ENCODE data around the gene SYTL5.

SYTL5 gene

DNA sequence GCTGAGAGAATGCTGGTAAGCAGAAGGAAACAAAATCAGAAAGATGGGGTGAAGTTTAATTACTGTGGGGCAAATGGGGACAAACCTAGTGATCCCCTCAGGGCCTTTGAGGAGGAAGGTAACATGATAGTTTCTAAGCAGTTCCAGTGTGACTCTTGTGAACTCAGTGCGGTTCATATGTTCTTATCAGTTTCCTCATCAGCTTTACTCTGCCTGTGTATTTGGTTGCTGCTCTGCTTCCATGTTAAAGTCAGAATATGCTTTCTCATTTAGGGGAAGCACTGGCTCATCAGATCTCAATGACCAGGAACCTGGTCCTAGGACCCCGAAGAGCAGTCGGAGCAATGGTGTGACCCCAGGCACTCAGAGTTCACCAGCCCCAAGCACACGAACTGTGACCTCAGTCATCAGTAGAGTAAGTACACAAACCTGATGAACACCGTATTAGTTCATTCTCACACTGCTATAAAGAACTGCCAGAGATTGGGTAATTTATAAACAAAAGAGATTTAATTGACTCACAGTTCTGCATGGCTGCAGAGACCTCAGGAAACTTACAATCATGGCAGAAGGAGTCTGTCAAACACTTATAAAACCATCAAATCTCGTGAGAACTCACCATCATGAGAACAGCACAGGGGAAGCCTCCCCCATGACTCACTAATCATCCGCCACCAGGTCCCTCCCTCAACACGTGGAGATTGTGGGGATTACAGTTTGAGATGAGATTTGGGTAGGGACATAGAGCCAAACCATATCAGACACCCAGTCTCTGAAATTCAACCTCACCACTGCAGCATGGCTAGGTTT lies 83.0 kb downstream of the SYTL5 start:
- H4K8ac ChIP-seq (ENCODE audit: low read depth, low read length) = no peak overlapping the region
- H3K4me2 ChIP-seq (ENCODE audit: insufficient read depth, low read length, poor library complexity, severe bottlenecking) = no peak overlapping the region
- no peaks in the 10 kb centered on the region for H3K9me3 ChIP-seq (replicated peaks in 1 of 2; ENCODE audit: control insufficient read depth in 2 of 2, insufficient read depth in 1 of 2, low read depth in 1 of 2, low read length in 2 of 2)
- DNase-seq (ENCODE audit: low spot score) = no peak
- H3K18ac ChIP-seq (ENCODE audit: low read length) = no peak overlapping the region
- H3K9ac ChIP-seq (ENCODE audit: low read depth, low read length, poor library complexity) = no peak overlapping the region
- H3K36me3 ChIP-seq (replicated peaks in 1 of 2; ENCODE audit: control insufficient read depth in 2 of 2, insufficient read depth in 2 of 2, low read length in 2 of 2) = no peaks in the 10 kb centered on the region
- H3K27ac ChIP-seq (replicated peaks; ENCODE audit: low read length) = no peak overlapping the region
- H2AK5ac ChIP-seq (ENCODE audit: low read depth, low read length) = no peak overlapping the region
- H3K14ac ChIP-seq (ENCODE audit: low read length) = no peak overlapping the region
- H3K4me3 ChIP-seq (ENCODE audit: low read length in 2 of 2) = no peak overlapping the region
- H3K4ac ChIP-seq (ENCODE audit: low read length) = no peak overlapping the region
- H2BK12ac ChIP-seq (ENCODE audit: low read length) = no peak overlapping the region
- H3K4me1 ChIP-seq (ENCODE audit: control insufficient read depth in 2 of 2, insufficient read depth in 1 of 2, low read depth in 1 of 2, low read length in 2 of 2) = no peaks in the 10 kb centered on the region
- H3K23ac ChIP-seq (ENCODE audit: low read depth, low read length, poor library complexity) = no peak overlapping the region
- no peak overlapping the region for H2BK15ac ChIP-seq (ENCODE audit: low read length)
- no CpG with 5 or more reads among the region's 8 CpGs for WGBS, 2 donors (ENCODE audit: extremely low coverage in 2 of 2, insufficient read length in 2 of 2, insufficient replicate concordance in 1 of 2)
- H2BK120ac ChIP-seq (ENCODE audit: low read depth, low read length) = no peak overlapping the region
- H3K27me3 ChIP-seq (ENCODE audit: control insufficient read depth in 3 of 3, insufficient read depth in 3 of 3, low read depth in 1 of 3, low read length in 3 of 3) = no peaks in the 10 kb centered on the region
- no peaks in the 10 kb centered on the region for H3K79me1 ChIP-seq (ENCODE audit: low read depth, low read length)
- H4K91ac ChIP-seq (ENCODE audit: low read depth, low read length, poor library complexity) = no peak overlapping the region
- H2AFZ ChIP-seq (ENCODE audit: low read length) = no peak overlapping the region
- no peak overlapping the region for H2BK5ac ChIP-seq (ENCODE audit: low read length)

DNA sequence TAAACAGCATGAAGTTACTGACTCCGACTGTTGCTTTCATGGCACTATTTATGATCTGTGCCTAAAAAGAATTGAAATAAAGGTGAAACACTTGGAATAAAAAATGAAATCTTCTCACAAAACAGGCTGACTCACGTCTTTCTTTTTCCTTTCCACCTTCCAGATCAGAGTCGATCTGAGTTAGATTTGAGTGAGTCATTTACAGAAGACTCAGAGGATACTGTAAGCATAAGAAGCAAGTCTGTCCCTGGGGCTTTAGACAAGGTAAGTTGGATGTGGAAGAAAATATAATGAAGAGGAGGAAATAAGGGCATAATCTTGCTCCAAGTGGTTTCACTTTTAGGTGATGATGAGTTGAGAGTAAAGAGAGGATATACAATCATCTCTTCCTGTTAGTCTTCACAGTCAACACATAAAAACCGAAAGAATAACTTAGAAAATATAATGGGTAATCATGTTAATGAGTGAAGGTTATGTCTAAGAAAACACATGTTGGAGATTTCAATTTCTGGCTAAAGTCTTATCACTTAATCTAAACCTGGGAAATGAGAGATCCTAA lies 89.7 kb downstream of the SYTL5 start:
- no peak overlapping the region for H2BK15ac ChIP-seq (ENCODE audit: low read length)
- H3K4me1 ChIP-seq (ENCODE audit: control insufficient read depth in 2 of 2, insufficient read depth in 1 of 2, low read depth in 1 of 2, low read length in 2 of 2) = no peaks in the 10 kb centered on the region
- H3K4me3 ChIP-seq (ENCODE audit: low read length in 2 of 2) = no peak overlapping the region
- no peaks in the 10 kb centered on the region for H3K36me3 ChIP-seq (replicated peaks in 1 of 2; ENCODE audit: control insufficient read depth in 2 of 2, insufficient read depth in 2 of 2, low read length in 2 of 2)
- no peak overlapping the region for H3K9ac ChIP-seq (ENCODE audit: low read depth, low read length, poor library complexity)
- no peak overlapping the region for H3K18ac ChIP-seq (ENCODE audit: low read length)
- H3K4me2 ChIP-seq (ENCODE audit: insufficient read depth, low read length, poor library complexity, severe bottlenecking) = no peak overlapping the region
- H2BK120ac ChIP-seq (ENCODE audit: low read depth, low read length) = no peak overlapping the region
- DNase-seq (ENCODE audit: low spot score) = no peak
- H3K27me3 ChIP-seq (ENCODE audit: control insufficient read depth in 3 of 3, insufficient read depth in 3 of 3, low read depth in 1 of 3, low read length in 3 of 3) = no peaks in the 10 kb centered on the region
- H3K14ac ChIP-seq (ENCODE audit: low read length) = no peak overlapping the region
- H3K23ac ChIP-seq (ENCODE audit: low read depth, low read length, poor library complexity) = no peak overlapping the region
- H4K91ac ChIP-seq (ENCODE audit: low read depth, low read length, poor library complexity) = no peak overlapping the region
- H2BK12ac ChIP-seq (ENCODE audit: low read length) = no peak overlapping the region
- H3K9me3 ChIP-seq (replicated peaks in 1 of 2; ENCODE audit: control insufficient read depth in 2 of 2, insufficient read depth in 1 of 2, low read depth in 1 of 2, low read length in 2 of 2) = no peaks in the 10 kb centered on the region
- H3K27ac ChIP-seq (replicated peaks; ENCODE audit: low read length) = no peak overlapping the region
- WGBS, 2 donors (ENCODE audit: extremely low coverage in 2 of 2, insufficient read length in 2 of 2, insufficient replicate concordance in 1 of 2) = no CpG with 5 or more reads among the region's 4 CpGs
- H2AK5ac ChIP-seq (ENCODE audit: low read depth, low read length) = no peak overlapping the region
- H2AFZ ChIP-seq (ENCODE audit: low read length) = no peak overlapping the region
- H4K8ac ChIP-seq (ENCODE audit: low read depth, low read length) = no peak overlapping the region
- no peak overlapping the region for H2BK5ac ChIP-seq (ENCODE audit: low read length)
- H3K79me1 ChIP-seq (ENCODE audit: low read depth, low read length) = no peaks in the 10 kb centered on the region
- H3K4ac ChIP-seq (ENCODE audit: low read length) = no peak overlapping the region

- H3K18ac ChIP-seq (ENCODE audit: low read length) = no peak overlapping the region
- no peaks in the 10 kb centered on the region for H3K79me1 ChIP-seq (ENCODE audit: low read depth, low read length)
- H3K9ac ChIP-seq (ENCODE audit: low read depth, low read length, poor library complexity) = no peak overlapping the region
- H3K36me3 ChIP-seq (replicated peaks in 1 of 2; ENCODE audit: control insufficient read depth in 2 of 2, insufficient read depth in 2 of 2, low read length in 2 of 2) = no peaks in the 10 kb centered on the region
- no peak for DNase-seq (ENCODE audit: low spot score)
- no peak overlapping the region for H3K27ac ChIP-seq (replicated peaks; ENCODE audit: low read length)
- H4K91ac ChIP-seq (ENCODE audit: low read depth, low read length, poor library complexity) = no peak overlapping the region
- no peak overlapping the region for H2BK12ac ChIP-seq (ENCODE audit: low read length)
- H3K9me3 ChIP-seq (replicated peaks in 1 of 2; ENCODE audit: control insufficient read depth in 2 of 2, insufficient read depth in 1 of 2, low read depth in 1 of 2, low read length in 2 of 2) = no peaks in the 10 kb centered on the region
- no peak overlapping the region for H3K4me2 ChIP-seq (ENCODE audit: insufficient read depth, low read length, poor library complexity, severe bottlenecking)
- no peak overlapping the region for H2BK5ac ChIP-seq (ENCODE audit: low read length)
- H3K27me3 ChIP-seq (ENCODE audit: control insufficient read depth in 3 of 3, insufficient read depth in 3 of 3, low read depth in 1 of 3, low read length in 3 of 3) = no peaks in the 10 kb centered on the region
- no peak overlapping the region for H2AFZ ChIP-seq (ENCODE audit: low read length)
- H3K4me3 ChIP-seq (ENCODE audit: low read length in 2 of 2) = no peak overlapping the region
- no peak overlapping the region for H2BK15ac ChIP-seq (ENCODE audit: low read length)
- H3K4ac ChIP-seq (ENCODE audit: low read length) = no peak overlapping the region
- H3K23ac ChIP-seq (ENCODE audit: low read depth, low read length, poor library complexity) = no peak overlapping the region
- H4K8ac ChIP-seq (ENCODE audit: low read depth, low read length) = no peak overlapping the region
- H2BK120ac ChIP-seq (ENCODE audit: low read depth, low read length) = no peak overlapping the region
- no peak overlapping the region for H2AK5ac ChIP-seq (ENCODE audit: low read depth, low read length)
- H3K14ac ChIP-seq (ENCODE audit: low read length) = no peak overlapping the region
- H3K4me1 ChIP-seq (ENCODE audit: control insufficient read depth in 2 of 2, insufficient read depth in 1 of 2, low read depth in 1 of 2, low read length in 2 of 2) = no peaks in the 10 kb centered on the region
These were observed 93.3 kb downstream of the SYTL5 start for GRCh38 chrX:38099688-38100087.

- Histone ChIP-seq H3K79me1 (ENCODE audit: low read depth, low read length) (no peaks in the 10 kb centered on the region), H3K4ac (ENCODE audit: low read length) (no peak overlapping the region), H2BK15ac (ENCODE audit: low read length) (no peak overlapping the region), H2AK5ac (ENCODE audit: low read depth, low read length) (no peak overlapping the region), H3K27me3 (ENCODE audit: control insufficient read depth in 3 of 3, insufficient read depth in 3 of 3, low read depth in 1 of 3, low read length in 3 of 3) (no peaks in the 10 kb centered on the region), H3K4me2 (ENCODE audit: insufficient read depth, low read length, poor library complexity, severe bottlenecking) (no peak overlapping the region), H3K23ac (ENCODE audit: low read depth, low read length, poor library complexity) (no peak overlapping the region), H3K36me3 (replicated peaks in 1 of 2; ENCODE audit: control insufficient read depth in 2 of 2, insufficient read depth in 2 of 2, low read length in 2 of 2) (no peaks in the 10 kb centered on the region), H3K4me1 (ENCODE audit: control insufficient read depth in 2 of 2, insufficient read depth in 1 of 2, low read depth in 1 of 2, low read length in 2 of 2) (no peaks in the 10 kb centered on the region), H2BK5ac (ENCODE audit: low read length) (no peak overlapping the region), H3K14ac (ENCODE audit: low read length) (no peak overlapping the region), H3K9me3 (replicated peaks in 1 of 2; ENCODE audit: control insufficient read depth in 2 of 2, insufficient read depth in 1 of 2, low read depth in 1 of 2, low read length in 2 of 2) (no peaks in the 10 kb centered on the region), H2BK12ac (ENCODE audit: low read length) (no peak overlapping the region), H2BK120ac (ENCODE audit: low read depth, low read length) (no peak overlapping the region), H3K9ac (ENCODE audit: low read depth, low read length, poor library complexity) (no peak overlapping the region), H3K27ac (replicated peaks; ENCODE audit: low read length) (no peak overlapping the region), H4K91ac (ENCODE audit: low read depth, low read length, poor library complexity) (no peak overlapping the region), H4K8ac (ENCODE audit: low read depth, low read length) (no peak overlapping the region), H3K4me3 (ENCODE audit: low read length in 2 of 2) (no peak overlapping the region), H2AFZ (ENCODE audit: low read length) (no peak overlapping the region), H3K18ac (ENCODE audit: low read length) (no peak overlapping the region)
- no CpG with 5 or more reads among the region's 2 CpGs for WGBS, 2 donors (ENCODE audit: extremely low coverage in 2 of 2, insufficient read length in 2 of 2, insufficient replicate concordance in 1 of 2)
- no peak for DNase-seq (ENCODE audit: low spot score)
These were observed 95.9 kb downstream of the SYTL5 start for GRCh38 chrX:38102240-38102639.

Measured in neuronal stem cell (in vitro differentiated cells).